Ovary (tissue), 9 donors: Measurements from ENCODE around the gene SLC6A12. TPM values are rescaled to one million over a fixed set of nuclear protein-coding genes. Genes with fewer than 3 reads are reported as not detected.

Experiments used
- DNase-seq, 5 donors: peaks; one replicate each; pipeline ENCODE4 v3.0.0-alpha.2; 2019 to 2020
- H3K27ac ChIP-seq, 2 donors: fragments of 200-600 bp; one replicate each; pipeline versions ENCODE4 v1.5.1 to v1.8.0; 2019 to 2022
- H3K27me3 ChIP-seq: fragments of 200-600 bp; one replicate; pipeline ENCODE4 v1.8.0; 2022
- H3K36me3 ChIP-seq: fragments of 200-600 bp; sonication (generic); one replicate; pipeline ENCODE4 v1.5.1; 2019
- H3K4me1 ChIP-seq: one replicate; pipeline ENCODE4 v1.8.1; 2013; ENCODE audit warnings: mild to moderate bottlenecking, moderate library complexity; ENCODE audit not compliant: insufficient read depth
- H3K4me3 ChIP-seq: fragments of 200-600 bp; sonication (generic); one replicate; pipeline ENCODE4 v1.5.1; 2017
- H3K9me3 ChIP-seq, 2 donors: fragments of 200-600 bp in 1 of 2; sonication (generic) in 1 of 2; one replicate each; pipeline versions ENCODE4 v1.5.1 to v1.8.1; 2013 to 2019; ENCODE audit warnings: mild to moderate bottlenecking in 1 of 2, moderate library complexity in 1 of 2
- CTCF ChIP-seq, 3 donors: fragments of 450-650 bp in 2 of 3; fragments of 200-600 bp in 1 of 3; IDR thresholded peaks; one replicate each; pipeline versions ENCODE4 v1.5.1 to v1.8.0; 2016 to 2022; ENCODE audit warnings: antibody characterized with exemption in 3 of 3, mild to moderate bottlenecking in 1 of 3
- EP300 ChIP-seq: sonication (generic); formaldehyde crosslinking; IDR thresholded peaks from one replicate; pipeline ENCODE4 v1.6.1; 2017; ENCODE audit warnings: antibody characterized with exemption
- POLR2A ChIP-seq: fragments of 450-650 bp; IDR thresholded peaks from one replicate; pipeline ENCODE4 v1.6.1; 2017; ENCODE audit warnings: antibody characterized with exemption, mild to moderate bottlenecking, moderate library complexity
- WGBS, 3 donors: extraction: QIAGEN DNeasy Blood & Tissue Kit in 1 of 3; methylation state at CpG; one replicate each; pipeline versions ENCODE4 v1.1.5 to v1.1.7; 2013 to 2017; 5-methylcytosine and 5-hydroxymethylcytosine counted together
- intact Hi-C, 4 donors: fragments of 100-400 bp; cut with DNase I; formaldehyde crosslinking; loops; one replicate each; pipeline versions ENCODE4 v1.11.0 to v1.15.1; 2022 to 2023
- polyA plus RNA-seq, 2 donors: library from polyadenylated mRNA; stranded (reverse); fragments of 200-250 nt in 1 of 2; fragments of 350-450 nt in 1 of 2; fragmentation: Illumina TruSeq in 1 of 2; extraction: RNeasy Lipid Tissue Mini Kit (QIAGEN cat#74804) in 1 of 2; gene quantifications; one replicate each; pipeline ENCODE4 v1.2.3, GENCODE V29; 2013 to 2014
- total RNA-seq, 7 donors: library from RNA; depleted of rRNA in 2 of 7; stranded (reverse); fragments of >200 nt in 2 of 7; fragmentation: NEBNext Ultra II Directional in 3 of 7; extraction: Animal tissue kit (Norgen Biotek cat#: 25700) in 3 of 7; gene quantifications; one replicate each; pipeline versions ENCODE4 v1.1.0 to v1.2.4, GENCODE V29; 2016 to 2023
- donor health status: DM: no; HTN: no; CAD: no; lungs with moderate emphysema.
- donor health status: DM: no; HTN: no; CAD: no.
- donor health status: Bipolar disorder and iron deficiency.
- donor health status: DM: yes; HTN: yes; CAD: no.
- donor health status: DM: no; HTN: no; CAD: no.
- donor health status: DM: yes; HTN: yes; CAD: no.

The SLC6A12 gene
- total and polyA plus RNA-seq, 9 donors: 0.24 to 7.5 (median 1.5) TPM; not detected in 1

GRCh38 chr12:234019-234418 lies 20.1 kb upstream of the SLC6A12 start:
- TF ChIP-seq CTCF (IDR thresholded peaks at IDR 0.05) (no peak), EP300 (no peak), POLR2A (no peak)
- intact Hi-C loops: no loop called here
- Histone ChIP-seq H3K4me1 (no peaks in the 10 kb centered on the region), H3K36me3 (no peaks in the 10 kb centered on the region), H3K9me3 (no peaks in the 10 kb centered on the region), H3K27me3 (no peaks in the 10 kb centered on the region), H3K4me3 (no peak overlapping the region), H3K27ac (no peak overlapping the region)
- 75 to 79% (median 76%) methylated on average over 7 of the region's 7 CpGs for WGBS, 3 donors
- no peak for DNase-seq

GRCh38 chr12:233615-233968 lies 19.6 kb upstream of the SLC6A12 start:
- 63 to 77% (median 74%) methylated on average over 3 of the region's 3 CpGs for whole genome bisulfite sequencing, 3 donors
- intact Hi-C loops: no loop called here
- Histone ChIP-seq H3K27me3 (no peaks in the 10 kb centered on the region), H3K4me3 (no peak overlapping the region), H3K4me1 (no peaks in the 10 kb centered on the region), H3K27ac (no peak overlapping the region), H3K36me3 (no peaks in the 10 kb centered on the region), H3K9me3 (no peaks in the 10 kb centered on the region)
- no peak for TF ChIP-seq EP300
- TF ChIP-seq CTCF (IDR thresholded peaks at IDR 0.05): no peak
- no peak for TF ChIP-seq POLR2A
- DNase-seq: no peak

GRCh38 chr12:232731-233614 lies 19.0 kb upstream of the SLC6A12 start:
- DNase-seq: no peak
- H3K27ac ChIP-seq: no peak overlapping the region
- TF ChIP-seq CTCF (IDR thresholded peaks at IDR 0.05): no peak
- TF ChIP-seq EP300: no peak
- TF ChIP-seq POLR2A: no peak
- WGBS, 3 donors: 25 to 34% (median 30%) methylated on average over 19 of the region's 19 CpGs
- H3K36me3 ChIP-seq: no peaks in the 10 kb centered on the region
- H3K9me3 ChIP-seq: no peaks in the 10 kb centered on the region
- no peaks in the 10 kb centered on the region for H3K4me1 ChIP-seq
- intact Hi-C loops: no loop called here
- no peaks in the 10 kb centered on the region for H3K27me3 ChIP-seq
- no peak overlapping the region for H3K4me3 ChIP-seq

- Histone ChIP-seq H3K9me3 (no peaks in the 10 kb centered on the region), H3K27ac (no peak overlapping the region), H3K27me3 (no peaks in the 10 kb centered on the region), H3K4me1 (no peaks in the 10 kb centered on the region), H3K4me3 (no peak overlapping the region), H3K36me3 (no peaks in the 10 kb centered on the region)
- TF ChIP-seq EP300 (no peak), CTCF (IDR thresholded peaks at IDR 0.05) (no peak), POLR2A (no peak)
- no peak for DNase-seq
- 56 to 65% (median 59%) methylated on average over 14 of the region's 14 CpGs for WGBS, 3 donors
- intact Hi-C loops: no loop called here
These were observed 17.1 kb upstream of the SLC6A12 start for GRCh38 chr12:230925-231671.
